Lower leg skin (tissue), 3 donors: Measurements from ENCODE around the gene C5AR1.

ENCODE experiments used
- CTCF ChIP-seq, 3 donors: fragments of 450-650 bp; IDR thresholded peaks; one replicate each; pipeline ENCODE4 v1.5.1; 2016; ENCODE audit warnings: antibody characterized with exemption in 3 of 3, mild to moderate bottlenecking in 3 of 3, moderate library complexity in 2 of 3
- POLR2A ChIP-seq, 2 donors: fragments of 450-650 bp; IDR thresholded peaks; one replicate each; pipeline ENCODE4 v1.6.1; 2016 to 2017; ENCODE audit warnings: antibody characterized with exemption in 2 of 2, mild to moderate bottlenecking in 1 of 2, moderate library complexity in 1 of 2

GRCh38 chr19:47339196-47339880 is 29.7 kb downstream of the C5AR1 start:
- TF ChIP-seq CTCF (IDR thresholded peaks at IDR 0.05) (no peak), POLR2A (IDR thresholded peaks at IDR 0.05) (no peak)
